A673 (cell line): ENCODE measurements around the gene RELN. TPM values are rescaled to one million over a fixed set of nuclear protein-coding genes. Genes with fewer than 3 reads are reported as not detected.

Experiments used
- BruUV-seq: library from RNA; stranded (reverse); fragments of 400-500 nt; replicated peaks from 2 replicates; lab custom pipeline; 2021; lab: Mats Ljungman, UMichigan
- CTCF ChIA-PET: fragments of 300-600 bp; sonication (Branson Sonifier 250); formaldehyde crosslinking; loops from one replicate; lab custom pipeline; 2022; ENCODE audit warnings: antibody characterized with exemption; lab: Charles Lee
- POLR2A ChIA-PET: fragments of 300-600 bp; sonication (Branson Sonifier 250); formaldehyde crosslinking; loops from one replicate; lab custom pipeline; 2022; ENCODE audit warnings: antibody characterized with exemption; ENCODE audit not compliant: low non-redundant PET; lab: Charles Lee
- DNase-seq: peaks from one replicate; pipeline ENCODE4 v3.0.0-alpha.2; 2015; ENCODE audit warnings: low spot score
- H3K27ac ChIP-seq: fragments of 200-600 bp; sonication (generic); 2 replicates; pipeline ENCODE4 v1.5.1; 2016; ENCODE audit warnings: mixed run types, low read depth, mild to moderate bottlenecking, mixed read lengths, antibody characterized with exemption, low read length; ENCODE audit not compliant: poor library complexity, severe bottlenecking
- H3K27me3 ChIP-seq: fragments of 200-600 bp; sonication (generic); replicated peaks from 2 replicates; pipeline ENCODE4 v1.6.1; 2017; ENCODE audit warnings: mixed run types, low read depth, mild to moderate bottlenecking, mixed read lengths, antibody characterized with exemption, low read length; ENCODE audit not compliant: insufficient read depth, poor library complexity
- H3K36me3 ChIP-seq: fragments of 200-600 bp; sonication (generic); 2 replicates; pipeline ENCODE4 v1.6.1; 2016; ENCODE audit warnings: mixed run types, mild to moderate bottlenecking, mixed read lengths, antibody characterized with exemption, low read length; ENCODE audit not compliant: insufficient read depth, poor library complexity, severe bottlenecking
- H3K4me1 ChIP-seq: fragments of 200-600 bp; sonication (generic); 2 replicates; pipeline ENCODE4 v1.6.1; 2017; ENCODE audit warnings: mixed run types, mild to moderate bottlenecking, mixed read lengths, antibody characterized with exemption, low read length; ENCODE audit not compliant: insufficient read depth, poor library complexity, severe bottlenecking
- H3K4me3 ChIP-seq: fragments of 200-600 bp; sonication (generic); 2 replicates; pipeline ENCODE4 v1.5.1; 2016; ENCODE audit warnings: low read depth, mixed run types, mild to moderate bottlenecking, mixed read lengths, low read length; ENCODE audit not compliant: poor library complexity, severe bottlenecking
- H3K9me3 ChIP-seq: fragments of 200-600 bp; sonication (generic); 2 replicates; pipeline ENCODE4 v1.6.1; 2016; ENCODE audit warnings: mixed run types, low read depth, mild to moderate bottlenecking, mixed read lengths, antibody characterized with exemption, low read length; ENCODE audit not compliant: poor library complexity, severe bottlenecking
- EZH2 ChIP-seq: fragments of 200-600 bp; sonication (generic); IDR thresholded peaks from 2 replicates; pipeline ENCODE4 v1.6.1; 2017; ENCODE audit warnings: borderline replicate concordance, low read depth, mild to moderate bottlenecking, mixed read lengths, antibody characterized with exemption, low read length; ENCODE audit not compliant: poor library complexity, severe bottlenecking
- intact Hi-C: fragments of 100-400 bp; cut with micrococcal nuclease; formaldehyde crosslinking; loops from one replicate; pipeline ENCODE4 v1.10.0; 2022; ENCODE audit not compliant: unreplicated experiment
- total RNA-seq: library from RNA; stranded (reverse); gene quantifications from 2 replicates; pipeline ENCODE4 v1.2.3, GENCODE V29; 2021
- TF ChIP-seq, protein P1 (sequence below): fragments of 300-800, 200-600 bp; sonication (generic); conservative IDR thresholded peaks from 2 replicates; pipeline ENCODE4 v1.5.1; 2017; ENCODE audit warnings: low read depth, mild to moderate bottlenecking, antibody characterized with exemption, low read length, moderate library complexity, mixed read lengths

RELN gene
- total RNA-seq, 1 experiment from 2014 or later, result not detected

DNA sequence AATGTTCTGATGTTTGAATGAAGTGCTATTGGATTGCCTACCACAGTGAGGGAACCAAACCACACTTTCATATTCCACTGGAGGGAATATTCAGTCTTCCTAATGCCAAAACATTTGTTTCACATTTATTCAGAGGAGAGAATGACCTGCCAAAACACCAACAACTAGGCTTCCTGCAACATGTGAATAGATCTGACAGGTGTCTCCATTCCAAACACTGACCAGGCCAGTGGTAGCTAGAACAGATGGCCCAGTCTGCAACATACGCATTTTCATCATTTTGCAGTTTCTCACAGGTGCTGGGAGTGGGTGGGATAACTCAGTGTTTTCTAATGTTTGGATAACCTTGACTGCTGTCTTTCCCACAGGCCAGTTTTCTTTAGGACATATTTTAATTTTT lies 110.0 kb downstream of the RELN start:
- Histone ChIP-seq H3K36me3 (no peaks in the 10 kb centered on the region), H3K4me1 (no peaks in the 10 kb centered on the region), H3K27me3 (peaks cover 26% of the 10 kb centered on the region), H3K4me3 (no peak overlapping the region), H3K9me3 (no peaks in the 10 kb centered on the region), H3K27ac (no peak overlapping the region)
- no peak for DNase-seq
- intact Hi-C loops, result no loop called here
- POLR2A ChIA-PET, result no interaction called here
- no peak for TF ChIP-seq EZH2
- TF ChIP-seq, protein P1, sequence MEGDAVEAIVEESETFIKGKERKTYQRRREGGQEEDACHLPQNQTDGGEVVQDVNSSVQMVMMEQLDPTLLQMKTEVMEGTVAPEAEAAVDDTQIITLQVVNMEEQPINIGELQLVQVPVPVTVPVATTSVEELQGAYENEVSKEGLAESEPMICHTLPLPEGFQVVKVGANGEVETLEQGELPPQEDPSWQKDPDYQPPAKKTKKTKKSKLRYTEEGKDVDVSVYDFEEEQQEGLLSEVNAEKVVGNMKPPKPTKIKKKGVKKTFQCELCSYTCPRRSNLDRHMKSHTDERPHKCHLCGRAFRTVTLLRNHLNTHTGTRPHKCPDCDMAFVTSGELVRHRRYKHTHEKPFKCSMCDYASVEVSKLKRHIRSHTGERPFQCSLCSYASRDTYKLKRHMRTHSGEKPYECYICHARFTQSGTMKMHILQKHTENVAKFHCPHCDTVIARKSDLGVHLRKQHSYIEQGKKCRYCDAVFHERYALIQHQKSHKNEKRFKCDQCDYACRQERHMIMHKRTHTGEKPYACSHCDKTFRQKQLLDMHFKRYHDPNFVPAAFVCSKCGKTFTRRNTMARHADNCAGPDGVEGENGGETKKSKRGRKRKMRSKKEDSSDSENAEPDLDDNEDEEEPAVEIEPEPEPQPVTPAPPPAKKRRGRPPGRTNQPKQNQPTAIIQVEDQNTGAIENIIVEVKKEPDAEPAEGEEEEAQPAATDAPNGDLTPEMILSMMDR, result no peak
- no TSS peak for BruUV-seq
- CTCF ChIA-PET, result no interaction called here

DNA sequence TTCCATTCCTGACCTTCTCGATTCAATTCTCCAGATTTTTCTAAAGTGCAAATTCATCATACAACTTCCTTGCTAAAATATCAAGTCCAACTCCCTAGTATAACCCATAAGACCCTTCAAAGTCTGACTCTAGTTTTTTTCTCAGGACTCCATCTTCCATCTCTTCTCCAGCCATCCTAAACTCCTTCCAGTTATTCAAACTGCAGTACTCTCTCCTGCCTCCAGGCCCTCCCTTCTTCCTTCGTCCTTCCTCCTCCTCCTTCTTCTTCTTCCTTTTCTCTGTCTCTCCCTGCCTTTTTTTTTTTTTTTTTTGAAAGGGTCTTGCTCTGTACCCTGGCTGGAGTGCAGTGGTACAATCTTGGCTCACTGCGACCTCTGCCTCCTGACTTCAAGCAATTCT lies 111.9 kb downstream of the RELN start:
- ChIA-PET POLR2A (no interaction called here), CTCF (no interaction called here)
- H3K27ac ChIP-seq, result no peak overlapping the region
- no peak for DNase-seq
- no TSS peak for BruUV-seq
- H3K4me3 ChIP-seq, result no peak overlapping the region
- H3K9me3 ChIP-seq, result no peaks in the 10 kb centered on the region
- H3K4me1 ChIP-seq, result no peaks in the 10 kb centered on the region
- TF ChIP-seq EZH2, result no peak
- H3K36me3 ChIP-seq, result no peaks in the 10 kb centered on the region
- H3K27me3 ChIP-seq, result peaks cover 26% of the 10 kb centered on the region
- intact Hi-C loops, result no loop called here

- no peaks in the 10 kb centered on the region for H3K4me1 ChIP-seq
- CTCF ChIA-PET, result no interaction called here
- H3K27me3 ChIP-seq, result peaks cover 20% of the 10 kb centered on the region
- BruUV-seq, result no TSS peak
- TF ChIP-seq, protein P1, result no peak
- no peak for TF ChIP-seq EZH2
- no peak overlapping the region for H3K4me3 ChIP-seq
- DNase-seq, result no peak
- H3K27ac ChIP-seq, result no peak overlapping the region
- H3K36me3 ChIP-seq, result no peaks in the 10 kb centered on the region
- intact Hi-C loops, result no loop called here
- H3K9me3 ChIP-seq, result no peaks in the 10 kb centered on the region
- POLR2A ChIA-PET, result no interaction called here
Observed at GRCh38 chr7:103875718-103876117, 113.7 kb downstream of the RELN start.

GRCh38 chr7:103871473-103871872 lies 118.0 kb downstream of the RELN start:
- intact Hi-C loops, result no loop called here
- no peaks in the 10 kb centered on the region for H3K9me3 ChIP-seq
- H3K27ac ChIP-seq, result no peak overlapping the region
- no peaks in the 10 kb centered on the region for H3K36me3 ChIP-seq
- TF ChIP-seq EZH2, result no peak
- TF ChIP-seq, protein P1, result no peak
- no peaks in the 10 kb centered on the region for H3K4me1 ChIP-seq
- POLR2A ChIA-PET, result no interaction called here
- no peak overlapping the region for H3K4me3 ChIP-seq
- BruUV-seq, result no TSS peak
- no peak for DNase-seq
- CTCF ChIA-PET, result no interaction called here
- H3K27me3 ChIP-seq, result peaks cover 49% of the 10 kb centered on the region
